H1 (cell line): ENCODE data around the gene ECI1. TPM values are rescaled to one million over a fixed set of nuclear protein-coding genes. Genes with fewer than 3 reads are reported as not detected.

Experiments
- SP2 ChIP-seq: IDR thresholded peaks from 2 replicates; pipeline ENCODE4 v1.6.1; 2012; ENCODE audit warnings: mild to moderate bottlenecking, low read length, inconsistent platforms
- polyA plus RNA-seq, 7 experiments: library from polyadenylated mRNA; depleted of rRNA in 3 of 7; stranded (reverse) in 5 of 7; unstranded in 2 of 7; fragments of >200 nt in 5 of 7; fragments of 200-250 nt in 2 of 7; gene quantifications; 1 replicate in 5 of 7; 2 replicates in 1 of 7; 4 replicates in 1 of 7; pipeline versions ENCODE4 v1.2.1 to v1.2.3, GENCODE V29; 2011 to 2013; ENCODE audit warnings: missing spikeins in 2 of 7, mixed read lengths in 2 of 7
- total RNA-seq: library from RNA; stranded (reverse); fragmentation: NEBNext Ultra II Directional; extraction: Animal tissue kit (Norgen Biotek cat#: 25700); gene quantifications from 2 replicates; pipeline ENCODE4 v1.2.1, GENCODE V29; 2021
- TF ChIP-seq, protein P1 (sequence below), 3 experiments: IDR thresholded peaks; 1 replicate in 2 of 3; 2 replicates in 1 of 3; pipeline versions ENCODE4 v1.5.1 to v1.6.1; 2011; ENCODE audit warnings: low read length in 3 of 3, mild to moderate bottlenecking in 3 of 3, inconsistent platforms in 2 of 3, low read depth in 1 of 3, moderate library complexity in 1 of 3; ENCODE audit not compliant: insufficient read depth in 1 of 3; ENCODE audit errors: control extremely low read depth in 1 of 3

Gene ECI1
- total and polyA plus RNA-seq, 2 of the 8 experiments (the other 6 are each of a cell fraction or from before 2014, with no cell fraction given) = 79.5 to 151 TPM

DNA sequence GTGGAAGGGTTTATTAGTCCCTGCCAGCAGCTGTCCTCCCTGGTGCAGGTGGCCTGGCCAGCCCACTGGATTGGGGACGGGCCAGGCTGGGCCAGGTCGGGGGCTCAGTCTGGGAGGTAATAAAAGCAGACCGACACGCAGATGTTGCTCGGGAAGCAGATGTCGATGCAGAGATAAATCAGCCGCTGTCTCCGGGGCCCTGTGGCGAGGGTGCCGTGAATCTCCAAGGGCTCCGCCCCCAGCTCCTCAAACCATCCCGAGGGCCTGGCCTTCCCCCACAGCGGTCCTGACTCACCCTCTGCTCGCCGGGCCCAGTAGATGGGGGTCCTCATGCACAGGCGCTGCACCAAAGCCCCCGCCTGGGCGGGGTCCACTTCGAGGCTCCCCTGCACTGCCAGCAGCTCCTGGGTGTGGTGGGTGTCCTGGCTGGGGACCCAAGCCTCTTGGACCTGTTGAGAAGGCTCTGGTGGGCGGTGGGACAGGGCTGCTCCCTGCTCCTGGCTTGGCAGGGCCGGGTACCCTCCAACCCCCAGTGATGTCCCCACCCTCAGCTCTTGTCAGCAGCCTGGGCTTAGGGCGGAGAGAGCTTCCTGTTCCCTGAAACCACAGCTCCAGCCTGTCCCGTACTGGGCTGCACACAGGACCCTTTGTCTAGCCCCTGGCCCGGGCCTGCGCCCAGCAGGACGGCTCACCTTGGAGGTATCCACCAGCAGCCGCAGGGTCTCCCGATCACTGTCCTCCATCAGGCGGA, 42.0 kb downstream of the ECI1 start (continued):
- TF ChIP-seq, protein P1, sequence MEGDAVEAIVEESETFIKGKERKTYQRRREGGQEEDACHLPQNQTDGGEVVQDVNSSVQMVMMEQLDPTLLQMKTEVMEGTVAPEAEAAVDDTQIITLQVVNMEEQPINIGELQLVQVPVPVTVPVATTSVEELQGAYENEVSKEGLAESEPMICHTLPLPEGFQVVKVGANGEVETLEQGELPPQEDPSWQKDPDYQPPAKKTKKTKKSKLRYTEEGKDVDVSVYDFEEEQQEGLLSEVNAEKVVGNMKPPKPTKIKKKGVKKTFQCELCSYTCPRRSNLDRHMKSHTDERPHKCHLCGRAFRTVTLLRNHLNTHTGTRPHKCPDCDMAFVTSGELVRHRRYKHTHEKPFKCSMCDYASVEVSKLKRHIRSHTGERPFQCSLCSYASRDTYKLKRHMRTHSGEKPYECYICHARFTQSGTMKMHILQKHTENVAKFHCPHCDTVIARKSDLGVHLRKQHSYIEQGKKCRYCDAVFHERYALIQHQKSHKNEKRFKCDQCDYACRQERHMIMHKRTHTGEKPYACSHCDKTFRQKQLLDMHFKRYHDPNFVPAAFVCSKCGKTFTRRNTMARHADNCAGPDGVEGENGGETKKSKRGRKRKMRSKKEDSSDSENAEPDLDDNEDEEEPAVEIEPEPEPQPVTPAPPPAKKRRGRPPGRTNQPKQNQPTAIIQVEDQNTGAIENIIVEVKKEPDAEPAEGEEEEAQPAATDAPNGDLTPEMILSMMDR (IDR thresholded peaks at IDR 0.05; ENCODE audit: control extremely low read depth in 1 of 3, insufficient read depth in 1 of 3, low read depth in 1 of 3, low read length in 3 of 3) = no peak
- TF ChIP-seq SP2 = no peak
